Keratinocyte (primary cell): Measurements from ENCODE around the gene KRTAP4-7. TPM values are rescaled to one million over a fixed set of nuclear protein-coding genes. Genes with fewer than 3 reads are reported as not detected.

Experiments
- DNase-seq: peaks from one replicate; pipeline ENCODE4 v3.0.0-alpha.2; 2011; ENCODE audit warnings: low read depth, missing footprints, low spot score
- FAIRE-seq: peaks from 2 replicates; lab custom pipeline; 2011; peaks lifted over from hg19 to GRCh38; lab: Jason Lieb, UNC
- H2AFZ ChIP-seq: 2 replicates; pipeline ENCODE4 v1.6.0; 2012; ENCODE audit warnings: low read length, control low read depth, inconsistent platforms; ENCODE audit not compliant: control insufficient read depth
- H3K27ac ChIP-seq: 2 replicates; pipeline ENCODE4 v1.5.1; 2011; ENCODE audit warnings: low read length; ENCODE audit not compliant: control insufficient read depth, insufficient read depth
- H3K27me3 ChIP-seq: 3 replicates; pipeline ENCODE4 v1.6.0; 2011; ENCODE audit warnings: low read length; ENCODE audit not compliant: control insufficient read depth, insufficient read depth; ENCODE audit errors: extremely low read depth
- H3K36me3 ChIP-seq, 2 experiments: 2 replicates in 1 of 2; 3 replicates in 1 of 2; pipeline ENCODE4 v1.5.1; 2011; ENCODE audit warnings: low read length in 2 of 2, mild to moderate bottlenecking in 1 of 2; ENCODE audit not compliant: control insufficient read depth in 2 of 2, insufficient read depth in 2 of 2; ENCODE audit errors: extremely low read depth in 1 of 2
- H3K4me1 ChIP-seq: 3 replicates; pipeline ENCODE4 v1.5.1; 2011; ENCODE audit warnings: low read length; ENCODE audit not compliant: control insufficient read depth, insufficient read depth; ENCODE audit errors: extremely low read depth
- H3K4me2 ChIP-seq: 3 replicates; pipeline ENCODE4 v1.6.0; 2011; ENCODE audit warnings: low read depth, low read length; ENCODE audit not compliant: control insufficient read depth, insufficient read depth; ENCODE audit errors: extremely low read depth
- H3K4me3 ChIP-seq, 3 experiments: fragments of 200-600 bp in 1 of 3; sonication (generic) in 1 of 3; 2 replicates in 2 of 3; 3 replicates in 1 of 3; pipeline ENCODE4 v1.5.1; 2011 to 2016; ENCODE audit warnings: low read length in 3 of 3, mild to moderate bottlenecking in 3 of 3, control low read depth in 2 of 3, inconsistent platforms in 1 of 3, low read depth in 1 of 3, mixed read lengths in 1 of 3, mixed run types in 1 of 3, moderate library complexity in 1 of 3; ENCODE audit not compliant: control insufficient read depth in 2 of 3, insufficient read depth in 2 of 3; ENCODE audit errors: extremely low read depth in 1 of 3
- H3K79me2 ChIP-seq: 2 replicates; pipeline ENCODE4 v1.6.0; 2012; ENCODE audit warnings: low read length; ENCODE audit not compliant: control insufficient read depth, insufficient read depth
- H3K9ac ChIP-seq: 3 replicates; pipeline ENCODE4 v1.6.0; 2011; ENCODE audit warnings: low read length; ENCODE audit not compliant: control insufficient read depth, insufficient read depth; ENCODE audit errors: extremely low read depth
- H3K9me1 ChIP-seq: 3 replicates; pipeline ENCODE4 v1.6.0; 2011; ENCODE audit warnings: low read length; ENCODE audit not compliant: control insufficient read depth, insufficient read depth; ENCODE audit errors: extremely low read depth
- H3K9me3 ChIP-seq: 2 replicates; pipeline ENCODE4 v1.5.1; 2012; ENCODE audit warnings: low read depth, low read length; ENCODE audit not compliant: control insufficient read depth
- H4K20me1 ChIP-seq: 3 replicates; pipeline ENCODE4 v1.6.0; 2011; ENCODE audit warnings: low read length; ENCODE audit not compliant: control insufficient read depth, insufficient read depth; ENCODE audit errors: extremely low read depth
- CTCF ChIP-seq, 3 experiments: IDR thresholded peaks in 1 of 3; conservative IDR thresholded peaks in 1 of 3; optimal IDR thresholded peaks in 1 of 3; 2 replicates in 2 of 3; 3 replicates in 1 of 3; pipeline versions ENCODE3 to v1.5.1; 2011; ENCODE audit warnings: low read length in 3 of 3, mild to moderate bottlenecking in 3 of 3, moderate library complexity in 2 of 3, control low read depth in 1 of 3, inconsistent platforms in 1 of 3; ENCODE audit not compliant: insufficient read depth in 2 of 3; ENCODE audit errors: extremely low read depth in 1 of 3
- EZH2 ChIP-seq: IDR thresholded peaks from one replicate; pipeline ENCODE4 v1.6.1; 2012; ENCODE audit warnings: inconsistent platforms, mild to moderate bottlenecking, low read length, moderate library complexity
- dilution Hi-C: fragments of 300-500 bp; cut with MboI; formaldehyde crosslinking; loops from one replicate; pipeline ENCODE4 v1.7.0; 2020; ENCODE audit warnings: low sequenced_read_pairs; ENCODE audit not compliant: extremely low pct_ligation_motif_present
- polyA plus RNA-seq, 5 experiments: library from polyadenylated mRNA; depleted of rRNA in 3 of 5; stranded (reverse) in 3 of 5; stranded (forward) in 1 of 5; unstranded in 1 of 5; fragments of >200 nt; gene quantifications; 1 replicate in 1 of 5; 2 replicates in 3 of 5; 3 replicates in 1 of 5; pipeline versions ENCODE4 v1.2.1 to v1.2.3, GENCODE V29; 2011 to 2012; ENCODE audit warnings: missing spikeins in 2 of 5, low read depth in 1 of 5, low replicate concordance in 1 of 5

KRTAP4-7 gene
- polyA plus RNA-seq, 1 donor (not counting 4 experiments of a cell fraction or from before 2014, with no cell fraction given), result not detected

DNA sequence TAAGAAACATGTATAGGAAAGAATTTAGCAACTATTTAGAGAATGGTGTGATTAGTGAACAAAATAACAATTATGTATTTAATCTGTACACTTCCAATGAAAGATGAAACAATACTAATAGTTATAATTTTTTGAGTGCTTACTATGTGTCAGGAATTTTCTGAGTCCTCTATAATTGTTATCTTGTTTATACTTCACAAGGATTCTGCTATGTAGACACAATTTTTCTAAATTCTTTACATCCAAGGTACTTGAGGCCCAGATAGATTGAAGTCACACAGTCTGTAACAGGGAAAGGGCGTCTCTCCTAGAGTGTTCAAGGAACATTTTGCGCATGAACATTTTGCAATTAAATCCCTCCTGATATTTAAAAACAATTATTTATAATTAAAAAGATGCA lies 41.1 kb downstream of the KRTAP4-7 start:
- DNase-seq (no peak), FAIRE-seq (no peak)
- Histone ChIP-seq H2AFZ (no peak overlapping the region), H4K20me1 (no peaks in the 10 kb centered on the region), H3K27me3 (no peaks in the 10 kb centered on the region), H3K79me2 (no peaks in the 10 kb centered on the region), H3K9ac (no peak overlapping the region), H3K4me2 (no peak overlapping the region), H3K9me1 (no peaks in the 10 kb centered on the region), H3K4me3 (no peak overlapping the region), H3K36me3 (no peaks in the 10 kb centered on the region), H3K4me1 (peaks cover 6% of the 10 kb centered on the region), H3K9me3 (no peaks in the 10 kb centered on the region), H3K27ac (no peak overlapping the region)
- no peak for TF ChIP-seq CTCF (optimal IDR thresholded peaks at IDR 0.05 in 1 of 3, IDR thresholded peaks at IDR 0.05 in 1 of 3, conservative IDR thresholded peaks at IDR 0.05 in 1 of 3; ENCODE audit: extremely low read depth in 1 of 3, insufficient read depth in 2 of 3, low read length in 3 of 3)
- TF ChIP-seq EZH2, result no peak
- dilution Hi-C loops, result no loop called here

- Histone ChIP-seq H3K27ac (no peak overlapping the region), H3K9me3 (no peaks in the 10 kb centered on the region), H3K4me3 (no peak overlapping the region), H3K9me1 (no peaks in the 10 kb centered on the region), H3K79me2 (no peaks in the 10 kb centered on the region), H3K27me3 (no peaks in the 10 kb centered on the region), H2AFZ (no peak overlapping the region), H4K20me1 (no peaks in the 10 kb centered on the region), H3K36me3 (no peaks in the 10 kb centered on the region), H3K4me2 (no peak overlapping the region), H3K9ac (no peak overlapping the region), H3K4me1 (peaks cover 10% of the 10 kb centered on the region)
- FAIRE-seq, result no peak
- TF ChIP-seq CTCF (optimal IDR thresholded peaks at IDR 0.05 in 1 of 3, IDR thresholded peaks at IDR 0.05 in 1 of 3, conservative IDR thresholded peaks at IDR 0.05 in 1 of 3; ENCODE audit: extremely low read depth in 1 of 3, insufficient read depth in 2 of 3, low read length in 3 of 3) (no peak), EZH2 (no peak)
- DNase-seq, result no peak
- dilution Hi-C loops, result no loop called here
Measured at GRCh38 chr17:41126412-41126811, 42.5 kb downstream of the KRTAP4-7 start.
